NCI-H146 treated with DMSO at 0.1 percent for 48 hours (cell line): ENCODE data around the gene TEC.
"Not testable (repeated sequence)": the region's sequence is repeated elsewhere in the genome, so short reads cannot be mapped to it uniquely, and the experiment has no call there.

ENCODE experiments used
- DNase-seq: peaks from one replicate; lab custom pipeline; 2025; ENCODE audit not compliant: unreplicated experiment; lab: John Stamatoyannopoulos, UW

Gene TEC

DNA sequence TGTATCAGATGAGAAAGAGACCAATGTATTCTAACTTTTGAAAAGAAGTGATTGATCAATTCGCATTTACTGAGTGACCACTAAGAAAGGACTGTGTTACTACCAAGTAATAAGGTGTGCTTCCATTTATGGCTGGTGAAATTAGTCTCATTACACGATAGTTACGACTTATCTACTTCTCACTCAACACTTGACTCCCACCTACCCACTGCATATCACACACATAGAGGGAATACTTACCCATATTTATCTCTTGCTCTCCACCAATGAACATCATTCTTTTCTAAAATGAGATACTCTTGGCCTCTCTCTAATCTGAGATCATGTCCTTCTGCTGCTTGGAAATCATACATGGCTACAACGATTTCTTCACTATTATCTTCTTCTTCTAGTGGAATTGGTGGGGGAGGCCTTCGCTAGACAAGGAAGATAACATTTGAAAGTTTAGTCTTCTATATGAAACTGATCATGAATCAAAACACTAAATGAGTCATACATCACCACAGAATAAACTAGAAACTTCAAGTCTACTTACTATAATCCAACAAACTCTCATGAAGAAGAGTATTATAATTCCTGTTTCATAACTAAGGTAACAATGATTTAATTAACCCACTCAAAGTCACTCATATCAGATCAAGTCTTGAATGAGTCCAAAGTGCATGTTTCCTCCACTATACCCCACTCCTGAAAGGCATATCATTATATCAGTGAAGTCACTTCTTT is 101.9 kb downstream of the TEC start:
- DNase-seq = no peak

DNA sequence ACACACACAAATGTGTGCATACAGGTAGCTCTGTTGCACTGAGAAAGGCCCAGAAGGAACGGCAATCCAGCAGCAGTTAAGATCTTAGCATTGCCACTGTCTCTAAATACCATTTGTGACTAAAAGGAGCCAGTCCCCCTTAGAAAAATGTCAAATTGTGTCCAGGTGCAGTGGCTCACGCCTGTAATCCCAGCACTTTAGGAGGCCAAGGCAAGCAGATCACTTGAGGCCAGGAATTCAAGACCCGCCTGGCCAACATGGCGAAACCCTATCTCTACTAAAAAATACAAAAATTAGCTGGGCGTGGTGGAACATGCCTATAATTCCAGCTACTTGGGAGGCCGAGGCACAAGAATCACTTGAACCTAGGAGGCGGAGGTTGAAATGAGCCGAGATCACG is 105.1 kb downstream of the TEC start:
- DNase-seq = not testable (repeated sequence)

DNA sequence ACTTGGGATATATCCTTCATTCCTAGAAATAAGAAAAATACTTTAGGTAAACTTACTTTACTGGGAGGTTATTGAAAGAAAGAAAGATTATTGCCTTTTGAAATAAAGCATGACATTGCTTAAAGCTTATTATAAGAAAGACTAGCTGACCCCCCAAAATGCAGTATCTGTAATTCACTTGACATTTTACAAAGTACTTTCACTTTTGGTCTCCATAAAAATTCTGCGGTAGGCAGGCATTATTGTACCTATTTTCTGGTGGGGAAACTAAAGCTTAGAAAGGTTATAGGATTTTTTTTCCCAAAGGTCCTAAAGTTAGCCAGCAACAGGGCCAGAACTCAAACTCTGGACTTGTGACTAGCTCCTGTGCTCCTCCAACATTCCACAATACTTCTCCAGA is 105.9 kb downstream of the TEC start:
- DNase-seq = no peak

DNA sequence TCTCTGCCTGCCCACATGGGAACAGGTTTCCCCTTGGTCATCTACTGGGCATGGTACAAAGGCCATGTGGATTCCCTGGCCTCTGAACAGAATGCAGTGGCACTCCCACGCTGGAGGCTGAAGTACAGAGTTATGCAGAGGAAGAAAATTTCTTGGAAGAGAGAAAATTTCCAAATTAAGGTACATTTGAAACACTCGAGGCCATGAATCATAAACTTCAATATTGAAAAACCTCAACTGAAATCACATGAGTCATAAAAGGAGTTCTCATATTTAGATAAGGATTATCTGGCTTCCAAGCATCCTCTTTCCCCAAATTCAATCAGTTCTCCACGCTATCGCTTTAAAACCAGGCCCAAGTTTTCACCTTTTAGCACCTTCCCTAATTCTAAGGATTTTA is 107.5 kb downstream of the TEC start:
- DNase-seq = no peak

DNA sequence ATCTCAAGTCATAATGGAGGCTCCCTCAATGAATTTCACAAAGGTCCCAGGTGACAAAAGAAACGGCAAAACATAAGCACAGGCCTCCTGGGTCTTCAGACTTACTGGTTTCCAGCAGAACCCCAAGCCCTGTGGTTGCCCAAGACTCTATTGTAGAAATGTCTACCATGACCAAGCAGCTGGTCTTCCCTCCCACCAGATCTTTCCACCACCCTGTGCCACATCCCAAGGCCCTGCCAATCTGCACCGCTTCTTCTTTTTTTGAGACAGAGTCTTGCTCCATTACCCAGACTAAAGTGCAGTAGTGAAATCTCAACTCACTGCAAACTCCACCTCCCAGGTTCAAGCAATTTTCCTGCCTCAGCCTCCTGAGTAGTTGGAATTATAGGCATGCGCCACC is 112.4 kb downstream of the TEC start:
- DNase-seq = no peak

- DNase-seq = no peak
These were observed 113.2 kb downstream of the TEC start for GRCh38 chr4:48156423-48156822.

- DNase-seq = no peak
These were observed 115.7 kb downstream of the TEC start for GRCh38 chr4:48153791-48154550.

GRCh38 chr4:48152259-48152658 is 117.4 kb downstream of the TEC start:
- no peak for DNase-seq

GRCh38 chr4:48149827-48150370 is 119.7 kb downstream of the TEC start:
- no peak for DNase-seq

GRCh38 chr4:48147621-48148020 is 122.0 kb downstream of the TEC start:
- DNase-seq = no peak

GRCh38 chr4:48141048-48141447 is 128.6 kb downstream of the TEC start:
- DNase-seq = peak; percentile 43

GRCh38 chr4:48139691-48140090 is 129.9 kb downstream of the TEC start:
- no peak for DNase-seq

GRCh38 chr4:48138936-48139335 is 130.7 kb downstream of the TEC start:
- no peak for DNase-seq

DNA sequence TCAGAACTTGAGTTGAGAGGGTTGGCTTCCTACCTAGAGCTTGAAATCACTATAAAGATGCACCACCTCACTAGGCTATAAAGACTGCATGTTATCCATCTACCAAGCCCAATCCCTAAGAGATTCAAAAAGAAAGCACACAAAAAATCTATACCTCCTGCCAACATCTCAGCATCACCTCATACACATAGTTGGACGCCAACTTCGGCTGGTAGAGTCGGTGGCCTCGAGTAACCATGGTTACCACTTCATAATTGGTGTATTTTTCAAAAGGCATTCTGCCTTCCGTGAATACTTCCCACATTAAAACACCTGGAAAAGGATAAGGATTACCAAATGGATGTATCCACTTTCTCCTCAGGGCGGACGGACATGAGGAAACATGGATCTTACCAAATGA is 131.1 kb downstream of the TEC start:
- DNase-seq = no peak

DNA sequence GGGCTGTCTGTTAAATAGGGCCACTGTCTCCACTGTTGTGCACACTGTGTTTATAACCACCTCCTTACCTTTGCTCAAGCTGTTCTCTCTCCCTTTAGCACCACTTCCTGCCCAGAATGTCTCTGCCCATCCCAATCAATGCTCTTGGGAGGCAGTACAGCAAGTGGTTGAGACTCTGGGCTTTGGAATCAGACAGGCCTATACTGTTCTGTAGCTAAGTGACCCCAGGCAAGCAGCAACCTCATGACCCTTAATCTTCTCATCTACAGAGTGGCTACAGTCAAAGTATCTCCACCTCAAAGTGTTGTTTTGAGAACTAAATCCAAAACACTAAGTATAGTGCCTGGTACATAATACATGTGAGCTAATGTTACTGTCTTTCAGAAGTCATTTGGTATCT is 131.8 kb downstream of the TEC start:
- DNase-seq = no peak

DNA sequence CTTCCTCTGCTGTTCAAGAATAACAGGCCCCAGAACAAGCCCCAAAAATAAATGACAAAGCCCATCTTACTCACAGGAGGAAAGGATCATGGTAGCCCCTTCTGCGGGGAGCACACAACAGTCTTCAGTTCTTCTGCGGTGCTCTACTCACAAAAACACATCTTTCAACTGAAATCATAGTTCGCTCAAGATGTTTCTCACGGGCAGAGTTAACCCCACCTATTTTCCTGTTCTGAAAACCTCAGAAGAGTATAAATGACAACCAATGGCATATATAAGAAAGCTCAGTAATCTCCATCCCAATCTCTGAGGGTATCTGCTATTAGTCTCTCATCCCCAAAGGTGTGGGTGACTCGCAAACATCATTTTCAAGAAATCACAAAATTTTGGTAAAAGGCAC is 135.6 kb downstream of the TEC start, which contains the start of gene TXK:
TXK (minus strand) TSS at position 170 of the 400 bp plus-strand sequence; CDS start at position 90, 80 bp downstream.
- DNase-seq = no peak

DNA sequence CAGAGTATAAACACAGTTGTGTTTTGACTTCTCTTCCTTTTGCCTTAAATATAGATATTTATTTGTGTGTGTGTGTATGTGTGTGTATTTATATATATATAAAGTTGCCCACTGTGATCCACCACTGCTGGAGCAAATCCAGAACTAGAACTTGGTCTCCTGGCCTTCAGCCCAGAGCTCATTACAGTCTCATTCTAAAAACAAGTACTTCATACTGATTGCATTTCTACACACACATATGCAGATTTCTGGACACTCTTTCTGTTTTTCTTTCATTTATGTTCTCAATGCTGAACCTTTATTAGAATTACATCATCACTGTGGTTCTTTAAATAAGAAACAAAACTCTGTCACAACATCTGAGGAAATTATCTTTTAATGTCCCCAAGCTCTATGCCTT is 136.0 kb downstream of the TEC start:
- DNase-seq = no peak

GRCh38 chr4:48131736-48132135 is 137.9 kb downstream of the TEC start:
- DNase-seq = no peak

DNA sequence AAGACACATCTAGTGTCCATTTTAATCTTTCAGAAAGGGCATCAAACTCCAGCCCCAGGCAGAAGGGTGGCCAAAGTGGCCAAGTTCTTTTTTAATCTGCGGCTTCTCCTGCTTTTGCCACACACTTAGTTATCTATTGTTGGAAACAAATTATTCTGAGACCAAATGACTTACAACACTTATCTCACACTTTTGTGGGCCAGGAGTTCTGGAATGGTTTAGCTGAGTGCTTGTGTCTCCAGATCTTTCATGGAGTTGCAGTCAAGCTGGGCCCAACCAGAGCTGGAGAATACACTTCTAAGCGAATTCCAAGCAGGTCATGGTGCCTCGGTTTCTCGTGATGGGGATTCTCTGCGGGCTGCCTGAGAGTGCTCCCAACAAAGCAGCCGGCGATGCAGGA is 139.5 kb downstream of the TEC start:
- DNase-seq = no peak

GRCh38 chr4:48129307-48130014 is 140.2 kb downstream of the TEC start:
- no peak for DNase-seq

GRCh38 chr4:48127682-48128404 is 141.8 kb downstream of the TEC start:
- peak; percentile 23 for DNase-seq
